ENCODE results near the gene FABP6. TPM values are rescaled to one million over a fixed set of nuclear protein-coding genes. Genes with fewer than 3 reads are reported as not detected.

Gene FABP6
- polyA plus RNA-seq, 3 donors, result not detected

- Histone ChIP-seq H4K20me1 (ENCODE audit: insufficient read depth, low read length) (no peaks in the 10 kb centered on the region), H3K9me3 (replicated peaks in 1 of 2; ENCODE audit: control insufficient read depth in 1 of 2, insufficient read depth in 1 of 2, low read length in 2 of 2) (no peaks in the 10 kb centered on the region), H3K4me1 (ENCODE audit: control insufficient read depth in 1 of 2, insufficient read depth in 2 of 2, low read length in 2 of 2) (peaks cover 12 to 14% of the 10 kb centered on the region in 2 donors), H3K4me2 (replicated peaks; ENCODE audit: extremely low read depth, low read length, poor library complexity, severe bottlenecking) (no peak overlapping the region), H3K79me2 (ENCODE audit: insufficient read depth, low read length) (no peaks in the 10 kb centered on the region), H3K4me3 (replicated peaks in 1 of 3; ENCODE audit: low read depth in 2 of 3, low read length in 3 of 3) (no peak overlapping the region), H3K36me3 (replicated peaks in 1 of 2; ENCODE audit: control insufficient read depth in 1 of 2, insufficient read depth in 2 of 2, low read length in 2 of 2) (no peaks in the 10 kb centered on the region), H2AFZ (ENCODE audit: insufficient read depth, low read depth, low read length, poor library complexity, severe bottlenecking) (no peak overlapping the region), H3K27ac (ENCODE audit: low read depth in 1 of 2, low read length in 2 of 2) (no peak overlapping the region), H3K27me3 (ENCODE audit: control insufficient read depth in 2 of 2, insufficient read depth in 2 of 2, low read length in 2 of 2) (peaks cover 2% of the 10 kb centered on the region in 2 donors), H3K9ac (ENCODE audit: insufficient read depth, low read length, poor library complexity, severe bottlenecking) (no peak overlapping the region)
- intact Hi-C loops (cut with micrococcal nuclease), result no loop called here
- Mint-ChIP-seq H3K4me3 (no peak overlapping the region), H3K36me3 (peaks cover 0 to 3% of the 10 kb centered on the region in 2 donors), H3K4me1 (peaks cover 16% of the 10 kb centered on the region), H3K27ac (peak overlapping the region in 2 of 7 donors; percentile 58 to 61), H3K27me3 (ENCODE audit: low read depth in 3 of 3) (peaks cover 5 to 14% (median 9%) of the 10 kb centered on the region in 3 donors), H3K9me3 (peaks cover 0 to 3% (median 0%) of the 10 kb centered on the region in 7 donors)
- WGBS (ENCODE audit: insufficient coverage), result 100% methylated on average over 1 of the region's 5 CpGs
- TF ChIP-seq CTCF (IDR thresholded peaks at IDR 0.05), result no peak
- no peak for DNase-seq
Observed at GRCh38 chr5:160274483-160274931, 45.2 kb downstream of the FABP6 start.

- Histone ChIP-seq H3K4me1 (ENCODE audit: control insufficient read depth in 1 of 2, insufficient read depth in 2 of 2, low read length in 2 of 2) (peaks cover 6% of the 10 kb centered on the region in 2 donors), H3K36me3 (replicated peaks in 1 of 2; ENCODE audit: control insufficient read depth in 1 of 2, insufficient read depth in 2 of 2, low read length in 2 of 2) (no peaks in the 10 kb centered on the region), H3K4me3 (replicated peaks in 1 of 3; ENCODE audit: low read depth in 2 of 3, low read length in 3 of 3) (no peak overlapping the region), H3K27ac (ENCODE audit: low read depth in 1 of 2, low read length in 2 of 2) (no peak overlapping the region), H3K79me2 (ENCODE audit: insufficient read depth, low read length) (no peaks in the 10 kb centered on the region), H3K9ac (ENCODE audit: insufficient read depth, low read length, poor library complexity, severe bottlenecking) (no peak overlapping the region), H2AFZ (ENCODE audit: insufficient read depth, low read depth, low read length, poor library complexity, severe bottlenecking) (no peak overlapping the region), H4K20me1 (ENCODE audit: insufficient read depth, low read length) (no peaks in the 10 kb centered on the region), H3K9me3 (replicated peaks in 1 of 2; ENCODE audit: control insufficient read depth in 1 of 2, insufficient read depth in 1 of 2, low read length in 2 of 2) (no peaks in the 10 kb centered on the region), H3K4me2 (replicated peaks; ENCODE audit: extremely low read depth, low read length, poor library complexity, severe bottlenecking) (no peak overlapping the region), H3K27me3 (ENCODE audit: control insufficient read depth in 2 of 2, insufficient read depth in 2 of 2, low read length in 2 of 2) (no peaks in the 10 kb centered on the region)
- intact Hi-C loops (cut with micrococcal nuclease), result no loop called here
- H3K4me3 Mint-ChIP-seq, result no peak overlapping the region
- DNase-seq, result no peak
- WGBS (ENCODE audit: insufficient coverage), result 82% methylated on average over 6 of the region's 7 CpGs
- peak overlapping the region in 1 of 7 donors; percentile 5 for H3K27ac Mint-ChIP-seq
- no peaks in the 10 kb centered on the region for H3K9me3 Mint-ChIP-seq
- H3K4me1 Mint-ChIP-seq, result peaks cover 6% of the 10 kb centered on the region
- no peaks in the 10 kb centered on the region for H3K36me3 Mint-ChIP-seq
- TF ChIP-seq CTCF (IDR thresholded peaks at IDR 0.05), result no peak
- peaks cover 1 to 3% (median 2%) of the 10 kb centered on the region in 3 donors for H3K27me3 Mint-ChIP-seq (ENCODE audit: low read depth in 3 of 3)
Observed at GRCh38 chr5:160278343-160278742, 49.0 kb downstream of the FABP6 start.
